HFFc6 (cell line): Measurements from ENCODE around the gene TCP10L. TPM values are rescaled to one million over a fixed set of nuclear protein-coding genes. Genes with fewer than 3 reads are reported as not detected.

Experiments used
- DNase-seq: peaks from one replicate; pipeline ENCODE4 v3.0.0-alpha.2; 2018
- H3K27ac Mint-ChIP-seq: 2 replicates; pipeline ENCODE4 v1.8.0; 2020; ENCODE audit warnings: mild to moderate bottlenecking, mixed read lengths
- H3K27me3 Mint-ChIP-seq: 2 replicates; pipeline ENCODE4 v1.8.0; 2021; ENCODE audit warnings: mild to moderate bottlenecking, moderate library complexity, mixed read lengths; ENCODE audit not compliant: insufficient read depth
- H3K36me3 Mint-ChIP-seq: 2 replicates; pipeline ENCODE4 v1.8.0; 2021; ENCODE audit warnings: low read depth, mixed read lengths
- H3K4me1 Mint-ChIP-seq: 2 replicates; pipeline ENCODE4 v1.8.0; 2020; ENCODE audit warnings: low read depth, mixed read lengths
- H3K4me3 Mint-ChIP-seq: 2 replicates; pipeline ENCODE4 v1.8.0; 2020; ENCODE audit warnings: mild to moderate bottlenecking, moderate library complexity, mixed read lengths
- H3K9me3 Mint-ChIP-seq: 2 replicates; pipeline ENCODE4 v1.8.0; 2020; ENCODE audit warnings: mild to moderate bottlenecking, mixed read lengths
- total RNA-seq, 6 experiments: library from RNA; stranded (reverse); fragmentation: NEBNext Ultra II Directional; extraction: Animal tissue kit (Norgen Biotek cat#: 25700); gene quantifications; 2 replicates in 1 of 6; 3 replicates in 5 of 6; pipeline ENCODE4 v1.2.3, GENCODE V29; 2021
- TF ChIP-seq, protein P1 (sequence below): fragments of 200-600 bp; sonication (generic); IDR thresholded peaks from 2 replicates; pipeline ENCODE4 v1.5.0; 2021; ENCODE audit warnings: antibody characterized with exemption, mild to moderate bottlenecking

The TCP10L gene
- total RNA-seq, 6 experiments from 2014 or later = 0.14 TPM; not detected in 5

DNA sequence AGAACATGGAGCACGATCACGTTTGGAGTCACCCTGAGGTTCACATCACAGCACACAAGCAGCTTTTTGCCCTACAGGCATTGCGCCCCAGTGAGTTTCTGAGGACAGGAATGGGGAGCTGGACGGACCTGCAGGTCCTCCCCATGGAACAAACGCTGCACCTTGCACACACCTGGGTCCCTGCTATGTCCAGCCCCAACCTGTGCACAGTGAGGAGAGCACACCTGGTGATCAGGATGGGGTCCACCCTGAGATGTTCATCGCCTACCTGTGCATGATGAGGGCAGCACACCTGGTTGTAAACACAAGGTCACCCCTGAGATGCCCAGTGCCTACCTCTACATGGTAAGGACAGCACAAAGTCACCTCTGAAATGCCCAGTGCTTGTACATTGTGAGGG is 45.9 kb downstream of the TCP10L start:
- no peak overlapping the region for H3K4me3 Mint-ChIP-seq
- DNase-seq = no peak
- H3K27me3 Mint-ChIP-seq = peaks cover 8% of the 10 kb centered on the region; the same call in 1 of the 2 replicates
- H3K36me3 Mint-ChIP-seq = no peaks in the 10 kb centered on the region
- no peaks in the 10 kb centered on the region for H3K9me3 Mint-ChIP-seq
- H3K27ac Mint-ChIP-seq = no peak overlapping the region
- no peaks in the 10 kb centered on the region for H3K4me1 Mint-ChIP-seq
- TF ChIP-seq, protein P1, sequence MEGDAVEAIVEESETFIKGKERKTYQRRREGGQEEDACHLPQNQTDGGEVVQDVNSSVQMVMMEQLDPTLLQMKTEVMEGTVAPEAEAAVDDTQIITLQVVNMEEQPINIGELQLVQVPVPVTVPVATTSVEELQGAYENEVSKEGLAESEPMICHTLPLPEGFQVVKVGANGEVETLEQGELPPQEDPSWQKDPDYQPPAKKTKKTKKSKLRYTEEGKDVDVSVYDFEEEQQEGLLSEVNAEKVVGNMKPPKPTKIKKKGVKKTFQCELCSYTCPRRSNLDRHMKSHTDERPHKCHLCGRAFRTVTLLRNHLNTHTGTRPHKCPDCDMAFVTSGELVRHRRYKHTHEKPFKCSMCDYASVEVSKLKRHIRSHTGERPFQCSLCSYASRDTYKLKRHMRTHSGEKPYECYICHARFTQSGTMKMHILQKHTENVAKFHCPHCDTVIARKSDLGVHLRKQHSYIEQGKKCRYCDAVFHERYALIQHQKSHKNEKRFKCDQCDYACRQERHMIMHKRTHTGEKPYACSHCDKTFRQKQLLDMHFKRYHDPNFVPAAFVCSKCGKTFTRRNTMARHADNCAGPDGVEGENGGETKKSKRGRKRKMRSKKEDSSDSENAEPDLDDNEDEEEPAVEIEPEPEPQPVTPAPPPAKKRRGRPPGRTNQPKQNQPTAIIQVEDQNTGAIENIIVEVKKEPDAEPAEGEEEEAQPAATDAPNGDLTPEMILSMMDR = no peak

DNA sequence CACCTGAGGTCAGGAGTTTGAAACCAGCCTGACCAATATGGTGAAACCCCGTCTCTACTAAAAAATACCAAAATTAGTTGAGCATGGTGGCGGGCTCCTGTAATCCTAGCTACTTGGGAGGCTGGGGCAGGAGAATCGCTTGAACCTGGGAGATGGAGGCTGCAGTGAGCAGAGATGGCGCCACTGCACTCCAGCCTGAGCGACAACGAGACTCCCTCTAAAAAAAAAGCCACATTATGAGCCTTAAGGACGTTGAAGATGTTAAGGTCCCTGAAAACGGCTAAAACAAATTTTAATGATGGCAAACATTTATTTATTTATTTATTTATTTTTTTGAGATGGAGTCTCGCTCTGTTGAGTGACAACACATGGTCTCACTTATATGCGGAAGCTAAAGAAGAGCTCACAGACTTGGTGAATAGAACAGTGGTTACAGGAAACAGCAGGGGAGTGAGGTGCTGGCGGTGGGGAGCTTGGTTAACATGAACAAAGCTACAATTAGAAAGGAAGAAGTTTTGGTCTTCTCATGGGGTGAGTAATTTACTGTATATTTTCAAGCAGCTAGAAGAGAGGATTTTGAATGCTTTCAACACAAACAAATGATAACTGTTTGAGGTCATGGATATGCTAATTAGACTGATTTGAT is 47.1 kb downstream of the TCP10L start:
- H3K9me3 Mint-ChIP-seq = no peaks in the 10 kb centered on the region
- no peaks in the 10 kb centered on the region for H3K36me3 Mint-ChIP-seq
- no peak for DNase-seq
- H3K27ac Mint-ChIP-seq = no peak overlapping the region
- no peak overlapping the region for H3K4me3 Mint-ChIP-seq
- H3K4me1 Mint-ChIP-seq = no peaks in the 10 kb centered on the region
- TF ChIP-seq, protein P1 = no peak
- H3K27me3 Mint-ChIP-seq = peaks cover 8% of the 10 kb centered on the region; the same call in 1 of the 2 replicates

DNA sequence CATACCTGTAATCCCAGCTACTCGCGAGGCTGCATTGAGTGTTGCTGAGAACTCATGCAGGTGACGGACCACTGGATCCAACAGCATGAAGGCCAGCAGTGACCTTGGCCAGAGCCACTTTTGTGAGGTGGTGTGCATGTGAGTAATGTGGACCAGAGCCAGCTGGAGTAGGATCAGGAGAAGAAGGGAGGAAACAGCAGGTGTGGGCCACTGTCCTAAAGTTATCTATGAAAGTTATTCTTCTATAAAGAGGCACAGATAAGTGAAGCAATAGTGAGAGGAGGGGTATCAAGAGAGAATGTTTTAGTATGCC is 47.8 kb downstream of the TCP10L start:
- Mint-ChIP-seq H3K27me3 (peaks cover 8% of the 10 kb centered on the region; the same call in 1 of the 2 replicates), H3K36me3 (no peaks in the 10 kb centered on the region), H3K4me3 (no peak overlapping the region), H3K27ac (no peak overlapping the region), H3K4me1 (no peaks in the 10 kb centered on the region), H3K9me3 (no peaks in the 10 kb centered on the region)
- DNase-seq = no peak
- TF ChIP-seq, protein P1 = no peak

DNA sequence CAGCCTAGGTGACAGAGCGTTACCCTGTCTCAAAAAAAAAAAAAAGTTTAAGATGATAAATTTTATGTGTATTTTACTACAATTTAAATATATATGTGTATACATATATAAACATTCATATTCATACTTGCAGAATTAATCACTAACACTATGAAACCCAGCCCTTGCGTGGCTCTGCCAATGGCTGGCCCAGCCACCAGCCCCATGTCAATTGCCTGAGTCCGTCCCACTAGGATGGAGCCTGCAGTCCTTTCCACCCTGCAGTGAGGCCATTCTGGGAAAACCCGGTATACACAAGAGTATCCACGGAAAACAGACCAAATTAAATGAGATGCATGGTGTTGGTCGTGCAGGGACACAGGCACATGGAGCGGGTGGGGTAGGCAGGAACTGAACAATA is 49.7 kb downstream of the TCP10L start:
- Mint-ChIP-seq H3K27me3 (peaks cover 8% of the 10 kb centered on the region), H3K4me1 (no peaks in the 10 kb centered on the region), H3K36me3 (no peaks in the 10 kb centered on the region), H3K4me3 (no peak overlapping the region), H3K27ac (no peak overlapping the region), H3K9me3 (peaks cover 1% of the 10 kb centered on the region; the same call in 1 of the 2 replicates)
- no peak for DNase-seq
- TF ChIP-seq, protein P1 = no peak

DNA sequence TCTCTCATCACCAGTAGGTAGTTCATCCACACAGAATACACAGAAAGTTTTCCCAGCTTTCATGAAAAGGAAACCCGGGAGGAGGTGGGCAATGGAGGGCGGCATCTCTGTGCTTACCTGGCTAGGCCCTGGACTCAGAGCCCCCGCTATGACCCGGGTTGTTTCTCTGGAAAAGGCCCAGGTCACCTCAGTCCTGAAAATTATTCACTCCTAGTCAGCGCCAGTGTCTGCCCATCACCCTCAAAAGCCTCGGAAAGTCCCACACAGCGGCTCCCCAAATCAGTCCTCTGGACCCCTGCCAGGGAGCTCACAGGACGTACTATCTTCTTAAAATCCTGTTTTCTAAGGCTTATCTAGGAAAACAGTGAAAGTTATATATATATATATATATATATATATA is 51.2 kb downstream of the TCP10L start:
- Mint-ChIP-seq H3K9me3 (peaks cover 4% of the 10 kb centered on the region; the same call in 1 of the 2 replicates), H3K36me3 (no peaks in the 10 kb centered on the region), H3K4me1 (no peaks in the 10 kb centered on the region), H3K4me3 (no peak overlapping the region), H3K27ac (no peak overlapping the region), H3K27me3 (peaks cover 8% of the 10 kb centered on the region)
- no peak for DNase-seq
- TF ChIP-seq, protein P1 = no peak
